Testis (tissue), 3 donors: ENCODE measurements around the gene SLC6A19. TPM values are rescaled to one million over a fixed set of nuclear protein-coding genes. Genes with fewer than 3 reads are reported as not detected.

ENCODE experiments used
- DNase-seq: peaks from one replicate; pipeline ENCODE4 v3.0.0-alpha.2; 2019
- H3K27ac ChIP-seq, 2 donors: fragments of 200-600 bp; sonication (generic); one replicate each; pipeline ENCODE4 v1.5.1; 2019
- H3K27me3 ChIP-seq: fragments of 200-600 bp; sonication (generic); one replicate; pipeline ENCODE4 v1.5.1; 2019
- H3K36me3 ChIP-seq: fragments of 200-600 bp; sonication (generic); one replicate; pipeline ENCODE4 v1.5.1; 2017; ENCODE audit warnings: low read depth; ENCODE audit errors: missing control alignments
- H3K4me1 ChIP-seq: fragments of 200-600 bp; sonication (generic); one replicate; pipeline ENCODE4 v1.5.1; 2019
- H3K4me3 ChIP-seq, 2 donors: fragments of 200-600 bp; sonication (generic); one replicate each; pipeline ENCODE4 v1.5.1; 2017 to 2019
- H3K9me3 ChIP-seq: fragments of 200-600 bp; sonication (generic); one replicate; pipeline ENCODE4 v1.5.1; 2017
- CTCF ChIP-seq, 3 experiments: fragments of 450-650 bp in 2 of 3; fragments of 200-600 bp in 1 of 3; sonication (generic) in 1 of 3; IDR thresholded peaks; one replicate each; pipeline ENCODE4 v1.5.1; 2016 to 2019; ENCODE audit warnings: antibody characterized with exemption in 3 of 3, mild to moderate bottlenecking in 2 of 3, moderate library complexity in 1 of 3
- POLR2A ChIP-seq: fragments of 450-650 bp; IDR thresholded peaks from one replicate; pipeline ENCODE4 v1.6.1; 2017; ENCODE audit warnings: antibody characterized with exemption, mild to moderate bottlenecking, moderate library complexity
- WGBS, 2 donors: methylation state at CpG; one replicate each; pipeline ENCODE4 v1.1.5; 2018; 5-methylcytosine and 5-hydroxymethylcytosine counted together
- intact Hi-C: fragments of 100-400 bp; cut with DNase I; formaldehyde crosslinking; loops from one replicate; pipeline ENCODE4 v1.15.1; 2023; ENCODE audit warnings: low total_unique reads
- polyA plus RNA-seq: library from polyadenylated mRNA; stranded (reverse); fragments of 350-450 nt; fragmentation: Illumina TruSeq; extraction: RNeasy Lipid Tissue Mini Kit (QIAGEN cat#74804); gene quantifications from one replicate; pipeline ENCODE4 v1.2.3, GENCODE V29; 2014; ENCODE audit warnings: low read depth, low replicate concordance; ENCODE audit not compliant: insufficient read depth
- total RNA-seq, 2 donors: library from RNA; depleted of rRNA; stranded (reverse); fragments of >200 nt; gene quantifications; one replicate each; pipeline ENCODE4 v1.2.3, GENCODE V29; 2016

The SLC6A19 gene
- total and polyA plus RNA-seq, 3 donors from 2014 or later, result 0.16 to 0.68 (median 0.28) TPM

GRCh38 chr5:1272201-1272600 lies 70.8 kb downstream of the SLC6A19 start:
- DNase-seq, result no peak
- H3K4me1 ChIP-seq, result no peaks in the 10 kb centered on the region
- TF ChIP-seq CTCF (IDR thresholded peaks at IDR 0.05), result no peak
- TF ChIP-seq POLR2A, result no peak
- H3K27me3 ChIP-seq, result no peaks in the 10 kb centered on the region
- intact Hi-C loops, result no loop called here
- no peak overlapping the region for H3K27ac ChIP-seq
- H3K36me3 ChIP-seq, result no peaks in the 10 kb centered on the region
- WGBS, 2 donors, result 80 to 96% methylated on average over 12 to 21 of the region's 21 CpGs
- no peaks in the 10 kb centered on the region for H3K9me3 ChIP-seq
- no peak overlapping the region for H3K4me3 ChIP-seq

GRCh38 chr5:1273745-1274144 lies 72.3 kb downstream of the SLC6A19 start:
- Histone ChIP-seq H3K27ac (no peak overlapping the region), H3K4me1 (no peaks in the 10 kb centered on the region), H3K27me3 (no peaks in the 10 kb centered on the region), H3K36me3 (no peaks in the 10 kb centered on the region), H3K4me3 (no peak overlapping the region), H3K9me3 (no peaks in the 10 kb centered on the region)
- intact Hi-C loops, result no loop called here
- no peak for DNase-seq
- TF ChIP-seq POLR2A (no peak), CTCF (IDR thresholded peaks at IDR 0.05) (no peak)
- WGBS, 2 donors, result 94 to 97% methylated on average over 19 to 20 of the region's 20 CpGs

GRCh38 chr5:1274471-1274870 lies 73.1 kb downstream of the SLC6A19 start:
- no peak overlapping the region for H3K4me3 ChIP-seq
- H3K27me3 ChIP-seq, result no peaks in the 10 kb centered on the region
- intact Hi-C loops, result no loop called here
- no peak overlapping the region for H3K27ac ChIP-seq
- no peaks in the 10 kb centered on the region for H3K4me1 ChIP-seq
- TF ChIP-seq POLR2A (no peak), CTCF (IDR thresholded peaks at IDR 0.05) (no peak)
- no peaks in the 10 kb centered on the region for H3K9me3 ChIP-seq
- H3K36me3 ChIP-seq, result no peaks in the 10 kb centered on the region
- WGBS, 2 donors, result 79 to 91% methylated on average over 13 to 16 of the region's 16 CpGs
- no peak for DNase-seq

Other genes starting within 250 kb of the SLC6A19 start
- gene NKD2, start 192.8 kb upstream of the SLC6A19 start, total RNA-seq, result 10 to 100 TPM; 31.6 to 42.1 TPM
- gene NKD2, start 192.8 kb upstream of the SLC6A19 start, polyA plus RNA-seq, result 16.5 TPM
- gene SLC12A7, start 89.5 kb upstream of the SLC6A19 start, total RNA-seq, result 100 to 1,000 TPM; 168 to 212 TPM
- 73.2 TPM for gene SLC12A7, start 89.5 kb upstream of the SLC6A19 start, polyA plus RNA-seq
- gene SLC6A18, start 23.8 kb downstream of the SLC6A19 start, total RNA-seq, result under 1 TPM in 1 of 2 donors, not detected in 1; 0.24 TPM
- not detected for gene SLC6A18, start 23.8 kb downstream of the SLC6A19 start, polyA plus RNA-seq
- 1 to 10 TPM; 4.4 to 5.5 TPM for gene TERT, start 93.5 kb downstream of the SLC6A19 start, total RNA-seq
- gene TERT, start 93.5 kb downstream of the SLC6A19 start, polyA plus RNA-seq, result 2.1 TPM
- gene CLPTM1L, start 143.5 kb downstream of the SLC6A19 start, total RNA-seq, result 100 to 1,000 TPM; 150 to 170 TPM
- 148 TPM for gene CLPTM1L, start 143.5 kb downstream of the SLC6A19 start, polyA plus RNA-seq
- 1 to 10 TPM in 1 of 2 donors, under 1 TPM in 1; 0.55 to 1.5 TPM for gene SLC6A3, start 243.8 kb downstream of the SLC6A19 start, total RNA-seq
- 0.83 TPM for gene SLC6A3, start 243.8 kb downstream of the SLC6A19 start, polyA plus RNA-seq